HL-60 (cell line): ENCODE measurements around the gene TASOR2.

ENCODE experiments used
- DNase-seq, 2 experiments: peaks; one replicate each; pipeline ENCODE4 v3.0.0-alpha.2; 2010 to 2020; ENCODE audit warnings: low read depth in 1 of 2, low spot score in 1 of 2
- H3K27ac ChIP-seq: fragments of 250-450 bp; sonication (Bioruptor Pico); replicated peaks from 2 replicates; pipeline ENCODE4 v1.5.1; 2020; ENCODE audit warnings: mild to moderate bottlenecking, moderate library complexity
- H3K27me3 ChIP-seq: fragments of 250-450 bp; sonication (Bioruptor Pico); 2 replicates; pipeline ENCODE4 v1.5.1; 2021; ENCODE audit warnings: mild to moderate bottlenecking, moderate library complexity; ENCODE audit not compliant: insufficient read depth, poor library complexity, severe bottlenecking
- H3K4me3 ChIP-seq: replicated peaks from 2 replicates; pipeline ENCODE4 v1.5.1; 2011; ENCODE audit warnings: mild to moderate bottlenecking, control low read depth, low read length; ENCODE audit not compliant: insufficient read depth
- CTCF ChIP-seq: IDR thresholded peaks from one replicate; pipeline ENCODE4 v1.5.1; 2011; ENCODE audit warnings: low read length, control low read depth, inconsistent platforms; ENCODE audit not compliant: insufficient read depth
- GABPA ChIP-seq: IDR thresholded peaks from 2 replicates; pipeline ENCODE4 v1.6.1; 2012; ENCODE audit warnings: low read depth
- POLR2AphosphoS5 ChIP-seq: IDR thresholded peaks from 2 replicates; pipeline ENCODE4 v1.6.1; 2012; ENCODE audit warnings: low read depth
- REST ChIP-seq: IDR thresholded peaks from 2 replicates; pipeline ENCODE4 v1.6.1; 2012; ENCODE audit warnings: low read depth; ENCODE audit not compliant: insufficient replicate concordance
- SPI1 ChIP-seq: IDR thresholded peaks from 2 replicates; pipeline ENCODE4 v1.6.1; 2012; ENCODE audit warnings: low read depth, mild to moderate bottlenecking, borderline replicate concordance

Gene TASOR2

GRCh38 chr10:5691786-5692185 lies 7.1 kb downstream of the TASOR2 start:
- no peaks in the 10 kb centered on the region for H3K27me3 ChIP-seq
- DNase-seq = no peak
- no peak overlapping the region for H3K27ac ChIP-seq
- TF ChIP-seq GABPA = no peak
- TF ChIP-seq REST = no peak
- TF ChIP-seq CTCF = no peak
- no peak for TF ChIP-seq POLR2AphosphoS5
- TF ChIP-seq SPI1 = no peak
- no peak overlapping the region for H3K4me3 ChIP-seq

- Histone ChIP-seq H3K27ac (no peak overlapping the region), H3K27me3 (no peaks in the 10 kb centered on the region)
Observed at GRCh38 chr10:5692461-5693358, 8.1 kb downstream of the TASOR2 start.

More at GRCh38 chr10:5692461-5693358, 8.1 kb downstream of the TASOR2 start:
- DNase-seq = no peak
- TF ChIP-seq REST (no peak), POLR2AphosphoS5 (no peak), GABPA (no peak), CTCF (no peak), SPI1 (no peak)
- no peak overlapping the region for H3K4me3 ChIP-seq
